Tibial artery (tissue), 4 donors: ENCODE results near the gene CCR5AS.

Source experiments
- DNase-seq, 2 donors: peaks; one replicate each; pipeline ENCODE4 v3.0.0-alpha.2; 2019
- H3K27ac ChIP-seq, 2 donors: fragments of 200-600 bp; sonication (generic) in 1 of 2; 1 replicate in 1 of 2; 2 replicates in 1 of 2; pipeline ENCODE4 v1.5.1; 2018 to 2019; ENCODE audit warnings: mild to moderate bottlenecking in 1 of 2
- H3K27me3 ChIP-seq, 2 donors: fragments of 200-600 bp; sonication (generic) in 1 of 2; one replicate each; pipeline versions ENCODE4 v1.5.1 to v1.6.0; 2016 to 2019
- H3K36me3 ChIP-seq, 3 donors: fragments of 200-600 bp; sonication (generic) in 2 of 3; one replicate each; pipeline ENCODE4 v1.5.1; 2016 to 2019; ENCODE audit warnings: mild to moderate bottlenecking in 2 of 3
- H3K4me1 ChIP-seq, 4 donors: fragments of 200-600 bp; sonication (generic) in 2 of 4; 1 replicate in 3 of 4; 2 replicates in 1 of 4; pipeline ENCODE4 v1.5.1; 2016 to 2019
- H3K4me3 ChIP-seq, 2 donors: fragments of 200-600 bp; sonication (generic) in 1 of 2; 1 replicate in 1 of 2; 2 replicates in 1 of 2; pipeline ENCODE4 v1.5.1; 2018 to 2019; ENCODE audit warnings: mild to moderate bottlenecking in 2 of 2
- H3K9me3 ChIP-seq, 3 donors: fragments of 200-600 bp; sonication (generic) in 1 of 3; one replicate each; pipeline ENCODE4 v1.5.1; 2016 to 2019
- CTCF ChIP-seq, 2 experiments: fragments of 200-600 bp in 1 of 2; fragments of 450-650 bp in 1 of 2; IDR thresholded peaks; one replicate each; pipeline ENCODE4 v1.5.1; 2017 to 2019; ENCODE audit warnings: antibody characterized with exemption in 2 of 2, mild to moderate bottlenecking in 1 of 2, moderate library complexity in 1 of 2
- intact Hi-C: fragments of 100-400 bp; cut with DNase I; formaldehyde crosslinking; loops from one replicate; pipeline ENCODE4 v1.15.0; 2023; ENCODE audit warnings: low total_unique reads

The CCR5AS gene

DNA sequence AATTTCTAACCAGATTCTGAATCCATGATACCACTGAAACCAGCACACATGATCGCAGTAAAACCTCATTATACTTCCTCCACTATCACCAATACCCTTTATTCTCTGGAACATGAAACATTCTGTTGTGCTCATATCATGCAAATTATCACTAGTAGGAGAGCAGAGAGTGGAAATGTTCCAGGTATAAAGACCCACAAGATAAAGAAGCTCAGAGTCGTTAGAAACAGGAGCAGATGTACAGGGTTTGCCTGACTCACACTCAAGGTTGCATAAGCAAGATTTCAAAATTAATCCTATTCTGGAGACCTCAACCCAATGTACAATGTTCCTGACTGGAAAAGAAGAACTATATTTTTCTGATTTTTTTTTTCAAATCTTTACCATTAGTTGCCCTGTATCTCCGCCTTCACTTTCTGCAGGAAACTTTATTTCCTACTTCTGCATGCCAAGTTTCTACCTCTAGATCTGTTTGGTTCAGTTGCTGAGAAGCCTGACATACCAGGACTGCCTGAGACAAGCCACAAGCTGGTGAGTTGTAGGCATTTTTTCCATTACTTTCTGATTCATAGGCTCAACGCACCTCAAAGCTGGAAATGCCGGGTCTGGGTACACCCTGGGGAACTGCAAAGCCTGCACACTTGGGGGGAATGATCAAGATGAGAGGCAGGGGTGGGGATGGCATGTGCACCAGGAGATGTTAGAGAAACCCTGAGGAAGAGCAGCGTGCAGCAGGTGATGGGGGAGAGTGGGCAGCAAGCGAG, 53.0 kb downstream of the CCR5AS start, which contains the start of gene CCR2:
TSS of gene CCR2 (plus strand) at position 465 of the 764 bp plus-strand sequence. CDS start 3,417 bp downstream, outside the sequence.
- no peaks in the 10 kb centered on the region for H3K9me3 ChIP-seq
- no peak for TF ChIP-seq CTCF (IDR thresholded peaks at IDR 0.05)
- H3K27ac ChIP-seq: no peak within 1 kb of the TSS
- no peak for DNase-seq
- H3K4me1 ChIP-seq: no peaks in the 10 kb centered on the region
- intact Hi-C loops: no loop called here
- H3K27me3 ChIP-seq: peaks cover 0 to 9% of the 10 kb centered on the region in 2 donors
- no peak within 1 kb of the TSS for H3K4me3 ChIP-seq
- H3K36me3 ChIP-seq: no peaks in the 10 kb centered on the region

- no peak overlapping the region for H3K27ac ChIP-seq
- intact Hi-C loops: no loop called here
- DNase-seq: no peak
Measured at GRCh38 chr3:46353090-46353489, 53.8 kb downstream of the CCR5AS start.

DNA sequence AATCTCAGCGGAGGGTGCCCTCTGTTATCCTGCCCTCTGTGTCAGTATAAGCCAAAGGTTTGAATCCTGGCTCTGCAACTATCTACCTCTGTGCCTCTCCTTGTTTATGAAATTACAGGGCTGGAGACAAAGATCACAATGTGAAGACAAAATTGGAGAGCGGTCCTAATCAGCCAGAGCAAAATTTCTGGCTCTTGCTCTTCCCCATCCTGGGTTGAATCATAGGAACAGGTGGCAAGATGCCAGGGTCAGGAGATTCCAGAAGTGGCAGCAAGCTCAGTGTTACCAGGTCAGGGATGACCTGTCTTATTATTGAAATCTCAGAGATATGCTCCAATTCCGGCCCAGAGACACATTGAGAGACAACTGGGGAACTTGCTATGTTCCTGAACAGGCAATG, 55.2 kb downstream of the CCR5AS start:
- H3K4me1 ChIP-seq: no peaks in the 10 kb centered on the region
- intact Hi-C loops: no loop called here
- H3K27ac ChIP-seq: no peak overlapping the region
- no peak for DNase-seq
- no peaks in the 10 kb centered on the region for H3K9me3 ChIP-seq
- H3K4me3 ChIP-seq: no peak overlapping the region
- H3K36me3 ChIP-seq: no peaks in the 10 kb centered on the region
- no peak for TF ChIP-seq CTCF (IDR thresholded peaks at IDR 0.05)
- H3K27me3 ChIP-seq: peaks cover 0 to 9% of the 10 kb centered on the region in 2 donors

More at GRCh38 chr3:46353090-46353489, 53.8 kb downstream of the CCR5AS start:
- H3K27me3 ChIP-seq: peaks cover 0 to 9% of the 10 kb centered on the region in 2 donors
- H3K9me3 ChIP-seq: no peaks in the 10 kb centered on the region
- H3K4me3 ChIP-seq: no peak overlapping the region
- TF ChIP-seq CTCF (IDR thresholded peaks at IDR 0.05): no peak
- H3K36me3 ChIP-seq: no peaks in the 10 kb centered on the region
- H3K4me1 ChIP-seq: no peaks in the 10 kb centered on the region

DNA sequence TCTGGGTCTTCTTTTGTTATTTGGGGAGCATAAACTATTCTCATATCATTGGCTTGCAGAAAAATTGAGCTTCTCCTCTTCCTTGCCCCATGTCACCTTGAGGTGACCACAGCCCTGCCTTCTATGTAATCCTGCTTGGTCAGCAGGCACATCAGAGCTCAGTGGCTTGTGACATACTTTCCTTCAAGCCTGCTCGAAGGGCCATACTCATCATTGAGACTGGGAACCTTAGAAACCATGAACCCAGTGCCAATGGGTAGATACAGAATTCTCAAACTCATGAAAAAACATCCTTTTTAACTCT, 56.7 kb downstream of the CCR5AS start:
- no peak for TF ChIP-seq CTCF (IDR thresholded peaks at IDR 0.05)
- no peaks in the 10 kb centered on the region for H3K36me3 ChIP-seq
- intact Hi-C loops: no loop called here
- no peak for DNase-seq
- H3K4me1 ChIP-seq: no peaks in the 10 kb centered on the region
- no peak overlapping the region for H3K4me3 ChIP-seq
- H3K27ac ChIP-seq: no peak overlapping the region
- peaks cover 0 to 9% of the 10 kb centered on the region in 2 donors for H3K27me3 ChIP-seq
- no peaks in the 10 kb centered on the region for H3K9me3 ChIP-seq

GRCh38 chr3:46349484-46350261, 57.2 kb downstream of the CCR5AS start:
- no peaks in the 10 kb centered on the region for H3K9me3 ChIP-seq
- no peaks in the 10 kb centered on the region for H3K36me3 ChIP-seq
- peaks cover 0 to 9% of the 10 kb centered on the region in 2 donors for H3K27me3 ChIP-seq
- intact Hi-C loops: no loop called here
- H3K4me3 ChIP-seq: no peak overlapping the region
- no peak for TF ChIP-seq CTCF (IDR thresholded peaks at IDR 0.05)
- H3K27ac ChIP-seq: no peak overlapping the region
- DNase-seq: no peak
- no peaks in the 10 kb centered on the region for H3K4me1 ChIP-seq
